Measurements from ENCODE around the gene CAMSAP1.

DNA sequence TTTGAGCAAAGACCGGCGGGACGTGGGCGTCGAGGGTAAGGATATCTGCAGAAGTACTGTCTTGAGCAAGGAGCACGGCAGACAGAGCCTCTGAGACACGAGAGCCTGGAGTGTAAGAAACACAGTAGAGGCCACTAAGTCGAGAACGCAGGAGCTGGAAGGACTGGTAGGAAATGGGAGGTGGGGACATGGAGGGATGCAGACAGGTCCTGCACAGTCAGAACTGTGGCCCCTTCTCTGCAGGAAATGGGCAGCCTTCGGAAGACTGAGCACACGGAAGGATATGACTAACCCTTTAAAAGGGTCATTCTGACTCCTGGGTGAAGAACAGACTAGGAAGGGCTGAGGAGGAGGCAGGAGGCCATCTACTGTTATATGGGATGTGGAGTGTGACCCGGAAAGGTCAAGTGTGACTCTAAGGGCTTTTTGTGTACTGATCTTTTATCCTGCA is 1.4 kb upstream of the CAMSAP1 start:
- TF ChIP-seq, protein P1, sequence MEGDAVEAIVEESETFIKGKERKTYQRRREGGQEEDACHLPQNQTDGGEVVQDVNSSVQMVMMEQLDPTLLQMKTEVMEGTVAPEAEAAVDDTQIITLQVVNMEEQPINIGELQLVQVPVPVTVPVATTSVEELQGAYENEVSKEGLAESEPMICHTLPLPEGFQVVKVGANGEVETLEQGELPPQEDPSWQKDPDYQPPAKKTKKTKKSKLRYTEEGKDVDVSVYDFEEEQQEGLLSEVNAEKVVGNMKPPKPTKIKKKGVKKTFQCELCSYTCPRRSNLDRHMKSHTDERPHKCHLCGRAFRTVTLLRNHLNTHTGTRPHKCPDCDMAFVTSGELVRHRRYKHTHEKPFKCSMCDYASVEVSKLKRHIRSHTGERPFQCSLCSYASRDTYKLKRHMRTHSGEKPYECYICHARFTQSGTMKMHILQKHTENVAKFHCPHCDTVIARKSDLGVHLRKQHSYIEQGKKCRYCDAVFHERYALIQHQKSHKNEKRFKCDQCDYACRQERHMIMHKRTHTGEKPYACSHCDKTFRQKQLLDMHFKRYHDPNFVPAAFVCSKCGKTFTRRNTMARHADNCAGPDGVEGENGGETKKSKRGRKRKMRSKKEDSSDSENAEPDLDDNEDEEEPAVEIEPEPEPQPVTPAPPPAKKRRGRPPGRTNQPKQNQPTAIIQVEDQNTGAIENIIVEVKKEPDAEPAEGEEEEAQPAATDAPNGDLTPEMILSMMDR (conservative IDR thresholded peaks at IDR 0.05) = no peak
- no peak for TF ChIP-seq ZFX (IDR thresholded peaks at IDR 0.05)

Data from C4-2B (cell line).